Urinary bladder (tissue), 4 donors: ENCODE measurements around the gene TREML2. TPM values are rescaled to one million over a fixed set of nuclear protein-coding genes. Genes with fewer than 3 reads are reported as not detected.

ENCODE experiments used
- DNase-seq: peaks from one replicate; pipeline ENCODE4 v3.0.0-alpha.2; 2015; ENCODE audit errors: extremely low spot score
- H3K27ac ChIP-seq: one replicate; pipeline ENCODE4 v1.5.1; 2013; ENCODE audit warnings: low read depth, mild to moderate bottlenecking, moderate library complexity
- H3K36me3 ChIP-seq: one replicate; pipeline ENCODE4 v1.6.1; 2013; ENCODE audit warnings: mild to moderate bottlenecking, moderate library complexity; ENCODE audit not compliant: insufficient read depth
- H3K4me1 ChIP-seq: one replicate; pipeline ENCODE4 v1.6.1; 2013; ENCODE audit warnings: mild to moderate bottlenecking, moderate library complexity; ENCODE audit not compliant: insufficient read depth
- H3K4me3 ChIP-seq: one replicate; pipeline ENCODE4 v1.5.1; 2013; ENCODE audit warnings: low read depth, low read length
- WGBS: extraction: QIAGEN DNeasy Blood & Tissue Kit; methylation state at CpG from one replicate; pipeline ENCODE4 v1.1.7; 2013; 5-methylcytosine and 5-hydroxymethylcytosine counted together
- polyA plus RNA-seq: library from polyadenylated mRNA; stranded (reverse); fragments of 200-250 nt; gene quantifications from one replicate; pipeline ENCODE4 v1.2.3, GENCODE V29; 2013
- total RNA-seq: library from RNA; depleted of rRNA; stranded (reverse); fragments of >200 nt; gene quantifications from one replicate; pipeline ENCODE4 v1.2.3, GENCODE V29; 2014
- donor health status: healthy with polysubstance abuse.
- donor health status: healthy.

Gene TREML2
- total and polyA plus RNA-seq, 2 donors = 0.10 to 0.11 TPM

DNA sequence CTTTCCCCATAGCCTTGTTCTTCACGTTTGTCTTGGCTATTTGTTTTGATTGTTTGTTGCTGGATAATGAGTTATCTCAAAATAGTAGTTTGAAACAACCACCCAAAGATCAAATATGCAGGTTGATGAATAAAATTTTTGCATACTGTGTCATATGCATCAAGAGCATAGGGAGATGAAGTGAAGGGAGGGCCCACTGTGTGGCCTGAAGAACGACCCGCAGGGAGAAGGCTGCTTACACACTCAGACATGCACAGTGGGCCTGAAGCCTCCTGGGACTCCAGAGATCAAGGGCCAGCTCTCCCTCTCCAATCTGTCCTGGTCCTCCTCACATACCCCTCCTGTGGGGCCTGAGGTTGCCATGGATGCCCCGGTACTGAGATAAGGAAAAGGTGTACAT is 21.8 kb downstream of the TREML2 start:
- no peaks in the 10 kb centered on the region for H3K4me1 ChIP-seq
- WGBS = 60% methylated on average over 4 of the region's 4 CpGs
- no peak overlapping the region for H3K4me3 ChIP-seq
- DNase-seq = no peak
- no peaks in the 10 kb centered on the region for H3K36me3 ChIP-seq
- H3K27ac ChIP-seq = no peak overlapping the region

DNA sequence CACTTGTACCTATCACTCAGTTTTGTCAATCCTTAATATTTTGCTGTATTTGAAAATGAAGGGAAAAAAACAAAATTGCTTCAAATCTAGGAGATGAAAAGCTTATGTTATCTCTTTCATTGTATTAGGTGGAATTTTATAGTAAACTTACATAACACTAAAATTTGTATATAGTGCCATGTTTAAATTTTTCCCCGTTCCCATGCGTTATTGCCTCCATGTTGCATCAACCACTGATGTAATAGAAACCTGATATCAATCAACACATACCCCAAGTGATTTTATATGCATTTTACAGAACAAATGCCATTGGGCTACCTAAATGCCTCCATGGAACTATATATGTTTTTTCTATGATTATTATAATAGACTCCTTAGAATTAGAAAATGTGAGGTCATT is 23.3 kb downstream of the TREML2 start:
- no peaks in the 10 kb centered on the region for H3K36me3 ChIP-seq
- no peak for DNase-seq
- 74% methylated on average over 2 of the region's 2 CpGs for WGBS

DNA sequence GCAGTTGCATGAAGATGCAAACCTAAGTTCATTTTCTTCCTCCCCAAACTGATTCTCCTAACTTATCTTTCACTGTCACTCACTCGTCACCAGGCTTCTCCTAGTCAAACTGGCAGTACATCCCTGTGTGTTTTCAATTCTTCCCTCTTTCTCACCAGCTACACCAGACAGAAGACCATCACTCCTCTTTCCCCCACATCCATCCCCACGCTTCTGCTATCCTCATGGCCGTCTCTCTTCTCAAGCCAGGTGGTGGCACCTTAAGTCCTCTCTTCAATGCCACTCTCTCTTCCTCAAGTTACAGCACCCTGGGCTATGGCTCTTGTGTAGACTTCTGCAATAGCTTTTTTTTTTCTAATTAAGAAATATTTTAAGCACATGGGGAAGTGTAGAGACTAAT is 23.7 kb downstream of the TREML2 start:
- DNase-seq = no peak
- Histone ChIP-seq H3K4me3 (no peak overlapping the region), H3K4me1 (no peaks in the 10 kb centered on the region), H3K36me3 (no peaks in the 10 kb centered on the region), H3K27ac (no peak overlapping the region)
- WGBS = 78% methylated on average over 3 of the region's 3 CpGs

More for the DNA sequence above, 23.3 kb downstream of the TREML2 start:
- Histone ChIP-seq H3K4me1 (no peaks in the 10 kb centered on the region), H3K27ac (no peak overlapping the region), H3K4me3 (no peak overlapping the region)

DNA sequence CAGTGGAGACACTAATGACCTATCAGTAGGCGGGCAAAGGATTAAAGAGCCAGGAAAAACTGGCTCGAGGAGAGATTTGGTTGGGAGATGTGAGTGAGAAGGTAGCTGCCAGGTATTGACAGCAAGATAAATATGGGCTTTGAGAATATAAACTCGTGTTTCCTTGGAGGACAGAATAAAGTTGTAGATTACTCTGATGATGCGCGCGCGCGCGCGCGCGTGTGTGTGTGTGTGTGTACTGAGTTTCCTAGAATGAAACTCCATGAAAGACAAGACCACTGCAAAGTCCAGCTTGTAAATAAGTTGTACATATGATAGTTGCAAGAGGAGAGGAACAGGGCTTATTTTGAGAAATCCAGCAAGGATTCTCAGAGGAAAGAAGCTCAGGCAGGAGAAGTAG is 24.8 kb downstream of the TREML2 start:
- Histone ChIP-seq H3K4me3 (no peak overlapping the region), H3K27ac (no peak overlapping the region), H3K36me3 (no peaks in the 10 kb centered on the region), H3K4me1 (no peaks in the 10 kb centered on the region)
- WGBS = 82% methylated on average over 12 of the region's 12 CpGs
- DNase-seq = no peak

DNA sequence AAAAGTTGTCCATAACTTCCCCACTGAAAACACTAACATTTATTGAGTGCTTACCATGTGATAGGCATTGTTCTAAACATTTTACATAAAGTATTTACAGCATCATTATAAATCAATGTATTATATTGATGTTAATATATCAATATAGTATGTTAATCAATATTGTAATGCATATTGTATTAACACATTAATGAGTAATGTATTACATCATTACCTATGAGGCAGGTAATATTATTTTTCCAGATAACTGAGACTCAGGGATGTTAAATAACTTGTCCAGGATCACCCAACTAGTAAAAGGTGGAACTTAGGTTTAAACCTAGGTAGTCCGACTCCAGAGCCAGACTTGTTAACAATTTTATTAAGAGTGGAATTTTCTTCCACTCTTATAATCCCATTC is 25.9 kb downstream of the TREML2 start:
- Histone ChIP-seq H3K27ac (no peak overlapping the region), H3K4me3 (no peak overlapping the region), H3K36me3 (no peaks in the 10 kb centered on the region), H3K4me1 (no peaks in the 10 kb centered on the region)
- WGBS = 82% methylated on average over 1 of the region's 1 CpG
- no peak for DNase-seq

DNA sequence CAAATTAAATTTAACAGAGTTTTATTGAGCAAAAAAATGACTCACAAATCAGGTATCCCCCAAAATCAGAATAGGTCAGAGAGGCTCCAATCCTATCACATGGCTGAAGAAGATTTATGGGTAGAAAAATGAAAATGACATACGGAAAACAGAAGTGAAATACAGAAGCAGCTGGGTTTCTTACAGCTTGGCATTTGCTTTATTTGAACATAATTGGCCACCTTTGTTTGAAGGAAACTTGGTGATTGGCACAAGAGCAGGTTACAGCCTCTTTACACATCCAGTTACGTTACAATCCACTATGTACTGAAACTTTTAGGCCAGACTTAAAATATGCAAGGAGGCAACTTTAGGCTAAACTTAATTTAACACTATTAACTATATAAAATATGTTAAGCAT is 26.3 kb downstream of the TREML2 start:
- H3K27ac ChIP-seq = no peak overlapping the region
- DNase-seq = no peak
- H3K36me3 ChIP-seq = no peaks in the 10 kb centered on the region
- H3K4me1 ChIP-seq = no peaks in the 10 kb centered on the region
- no peak overlapping the region for H3K4me3 ChIP-seq
- 81% methylated on average over 2 of the region's 2 CpGs for WGBS

DNA sequence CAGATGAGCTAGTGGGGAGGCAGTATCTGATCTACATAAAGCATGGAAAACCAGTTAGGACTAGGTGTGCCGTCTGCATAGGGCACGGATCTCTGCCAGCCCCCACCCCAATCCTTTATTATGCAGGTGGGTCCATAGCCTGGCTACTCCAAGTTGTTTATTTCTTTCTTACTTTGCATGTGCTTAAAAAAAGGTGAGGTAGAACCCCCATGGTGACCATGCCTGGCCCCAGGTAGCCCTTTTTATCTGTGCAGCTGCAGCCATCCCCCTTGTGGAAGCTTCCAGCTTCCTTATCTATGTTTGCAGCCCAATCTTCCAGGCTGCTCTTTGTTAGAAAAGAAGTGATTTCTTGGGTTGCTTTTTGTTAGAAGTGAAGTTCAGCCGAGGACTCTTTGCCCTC is 29.0 kb downstream of the TREML2 start:
- no peak for DNase-seq
- no peaks in the 10 kb centered on the region for H3K4me1 ChIP-seq
- H3K4me3 ChIP-seq = no peak overlapping the region
- H3K27ac ChIP-seq = no peak overlapping the region
- WGBS = 32% methylated on average over 3 of the region's 3 CpGs
- H3K36me3 ChIP-seq = no peaks in the 10 kb centered on the region

DNA sequence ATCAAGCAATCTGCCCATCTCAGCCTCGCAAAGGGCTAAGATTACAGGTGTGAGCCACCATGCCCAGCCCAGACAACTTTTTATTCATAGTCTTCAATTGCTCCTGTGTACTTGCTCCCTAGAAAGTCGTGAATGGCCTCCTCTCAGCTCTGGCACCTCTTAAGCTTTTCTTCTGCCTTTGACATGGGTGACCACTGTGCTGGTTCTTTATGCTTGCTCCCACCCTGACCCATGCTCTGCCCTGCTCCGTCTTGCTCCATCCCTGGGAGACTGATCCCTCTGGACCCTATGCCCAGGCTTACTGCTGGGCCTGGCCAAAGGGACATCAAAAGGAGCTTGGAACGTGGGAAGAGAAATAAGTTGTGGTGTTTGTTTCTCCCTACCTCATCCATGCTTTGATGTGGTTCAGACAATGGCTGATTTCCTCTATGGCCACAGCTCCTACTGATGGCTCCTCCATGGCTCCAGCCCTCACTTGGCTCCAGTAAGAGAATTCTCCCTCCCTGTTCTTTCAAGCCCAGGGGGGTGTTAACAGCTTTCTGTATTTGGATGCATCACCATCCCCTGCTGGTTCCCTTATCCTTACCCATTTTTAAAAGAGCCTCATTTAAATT is 30.3 kb downstream of the TREML2 start:
- DNase-seq = no peak
- no peak overlapping the region for H3K27ac ChIP-seq
- 64% methylated on average over 4 of the region's 4 CpGs for WGBS
- no peak overlapping the region for H3K4me3 ChIP-seq
- H3K36me3 ChIP-seq = no peaks in the 10 kb centered on the region
- H3K4me1 ChIP-seq = no peaks in the 10 kb centered on the region

DNA sequence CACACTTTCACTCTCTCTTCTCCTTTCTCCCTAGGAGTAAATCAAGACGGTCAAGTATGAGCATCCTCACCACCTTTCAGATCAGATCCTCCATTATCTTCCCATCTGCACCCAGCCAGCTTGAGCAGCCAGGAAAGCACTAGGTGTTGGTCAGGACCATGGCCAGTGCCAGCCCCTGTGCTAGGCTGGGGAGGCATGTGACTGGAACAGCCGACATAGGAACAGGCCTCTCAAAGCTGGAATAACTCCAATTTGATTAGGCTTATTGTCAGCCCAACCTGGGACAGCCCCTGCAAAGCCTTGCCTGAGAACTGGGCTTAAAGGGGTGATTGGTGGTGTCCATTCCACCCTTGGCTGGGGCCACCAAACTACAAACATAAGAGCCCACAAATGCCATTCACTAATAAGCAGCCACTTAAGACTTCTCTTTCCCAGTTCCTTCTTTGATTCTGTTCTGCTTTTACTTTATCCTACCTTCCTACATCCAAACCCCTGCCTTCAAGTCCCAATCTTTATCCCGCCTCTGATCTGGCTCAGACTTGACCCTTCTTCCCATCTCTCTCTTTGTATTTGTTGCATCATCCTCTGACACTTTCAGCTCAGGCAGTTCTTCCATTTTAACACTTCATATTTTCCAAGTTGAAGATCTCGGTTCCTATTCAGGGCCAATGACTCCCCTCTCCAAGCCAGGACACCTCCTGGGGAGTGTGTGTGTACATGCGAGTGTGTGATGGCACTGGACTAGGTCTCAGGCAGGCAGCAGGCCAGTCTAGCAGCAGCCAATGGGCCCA is 33.6 kb downstream of the TREML2 start:
- WGBS = 68% methylated on average over 5 of the region's 5 CpGs
- no peaks in the 10 kb centered on the region for H3K36me3 ChIP-seq
- no peak for DNase-seq
- no peaks in the 10 kb centered on the region for H3K4me1 ChIP-seq
- H3K4me3 ChIP-seq = no peak overlapping the region
- no peak overlapping the region for H3K27ac ChIP-seq

DNA sequence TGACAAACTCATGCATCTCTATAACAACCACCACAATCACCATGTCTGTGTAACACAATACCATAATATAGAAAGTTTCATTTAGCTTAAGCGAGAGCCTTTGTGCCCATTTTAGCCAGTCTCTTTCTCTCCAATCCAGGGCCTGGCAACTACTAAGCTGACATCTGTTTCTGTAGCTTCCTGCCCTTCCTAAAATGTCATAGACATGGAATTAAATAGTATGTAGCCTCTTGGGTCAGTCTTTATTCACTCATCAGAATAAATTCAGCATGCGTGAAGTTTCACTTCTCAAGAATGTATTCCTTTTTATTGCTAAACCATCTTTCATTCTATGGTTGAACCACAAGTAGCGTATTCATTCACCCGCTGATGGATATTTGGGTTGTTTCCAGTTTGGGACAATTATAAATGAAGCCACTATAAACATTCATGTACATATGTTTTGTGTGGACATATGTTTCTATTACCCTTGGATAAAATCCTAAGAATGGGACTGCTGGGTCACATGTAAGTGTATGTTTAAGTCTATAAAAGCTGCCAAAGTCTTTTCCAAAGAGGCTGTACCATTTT is 36.3 kb downstream of the TREML2 start:
- no peaks in the 10 kb centered on the region for H3K4me1 ChIP-seq
- DNase-seq = no peak
- H3K27ac ChIP-seq = no peak overlapping the region
- WGBS = 84% methylated on average over 4 of the region's 4 CpGs
- no peak overlapping the region for H3K4me3 ChIP-seq
- H3K36me3 ChIP-seq = no peaks in the 10 kb centered on the region

DNA sequence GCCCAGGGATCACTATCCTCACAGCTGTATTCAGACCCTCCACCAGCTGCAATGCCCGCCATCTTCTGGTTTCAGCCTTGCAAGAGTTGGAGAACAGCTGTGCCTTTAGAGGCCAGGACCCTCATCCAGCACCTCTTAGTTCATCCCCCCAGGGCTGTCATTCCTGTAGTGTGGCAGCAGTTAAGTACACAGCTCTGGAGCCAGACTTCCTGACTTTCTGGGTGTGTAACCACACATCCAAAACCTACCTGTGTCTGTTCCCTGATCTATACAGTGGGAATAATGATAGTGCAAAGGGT is 37.6 kb downstream of the TREML2 start:
- DNase-seq = no peak
- 95% methylated on average over 1 of the region's 1 CpG for WGBS
- Histone ChIP-seq H3K36me3 (no peaks in the 10 kb centered on the region), H3K4me3 (no peak overlapping the region), H3K4me1 (no peaks in the 10 kb centered on the region), H3K27ac (no peak overlapping the region)

DNA sequence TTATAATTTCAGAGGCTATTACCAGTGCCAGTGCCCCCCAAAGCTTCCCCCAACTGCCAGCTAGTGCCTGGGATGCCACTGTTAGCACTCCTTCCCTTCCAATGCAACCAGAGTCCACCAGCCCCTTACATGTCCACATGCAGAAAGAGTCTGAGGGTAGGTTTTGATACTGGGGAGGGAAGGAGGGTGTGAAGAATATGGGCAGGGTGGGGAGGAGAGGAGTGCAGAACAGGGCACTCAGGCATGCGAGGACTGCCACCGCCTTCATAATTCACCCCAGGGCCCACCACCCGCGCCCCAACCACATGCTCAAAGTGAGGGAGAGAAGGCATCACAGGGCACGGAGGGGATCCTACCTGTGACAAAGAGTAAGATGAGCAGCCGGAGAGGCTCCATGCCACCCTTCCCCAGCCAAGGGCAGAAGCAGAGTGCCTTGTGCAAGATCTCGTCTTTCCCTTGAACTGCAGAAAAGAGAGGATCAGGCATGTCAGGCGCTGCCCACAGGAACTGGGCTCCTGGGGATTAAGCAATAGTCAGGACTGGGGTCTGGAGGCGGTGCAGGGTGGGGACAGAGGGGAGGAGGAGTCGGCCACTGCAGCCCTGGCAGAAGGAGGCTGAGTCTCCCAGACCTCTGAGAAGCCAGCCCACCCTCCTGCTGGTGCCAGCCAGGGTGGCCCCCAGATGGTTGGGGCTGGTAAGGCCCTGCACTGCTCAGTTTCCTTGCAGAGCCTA is 38.1 kb downstream of the TREML2 start, which contains the start of gene TREM2:
Gene TREM2 (minus strand): TSS at position 430 of the 732 bp plus-strand sequence. CDS start 34 bp downstream, at position 396.
- WGBS = 71% methylated on average over 10 of the region's 10 CpGs

DNA sequence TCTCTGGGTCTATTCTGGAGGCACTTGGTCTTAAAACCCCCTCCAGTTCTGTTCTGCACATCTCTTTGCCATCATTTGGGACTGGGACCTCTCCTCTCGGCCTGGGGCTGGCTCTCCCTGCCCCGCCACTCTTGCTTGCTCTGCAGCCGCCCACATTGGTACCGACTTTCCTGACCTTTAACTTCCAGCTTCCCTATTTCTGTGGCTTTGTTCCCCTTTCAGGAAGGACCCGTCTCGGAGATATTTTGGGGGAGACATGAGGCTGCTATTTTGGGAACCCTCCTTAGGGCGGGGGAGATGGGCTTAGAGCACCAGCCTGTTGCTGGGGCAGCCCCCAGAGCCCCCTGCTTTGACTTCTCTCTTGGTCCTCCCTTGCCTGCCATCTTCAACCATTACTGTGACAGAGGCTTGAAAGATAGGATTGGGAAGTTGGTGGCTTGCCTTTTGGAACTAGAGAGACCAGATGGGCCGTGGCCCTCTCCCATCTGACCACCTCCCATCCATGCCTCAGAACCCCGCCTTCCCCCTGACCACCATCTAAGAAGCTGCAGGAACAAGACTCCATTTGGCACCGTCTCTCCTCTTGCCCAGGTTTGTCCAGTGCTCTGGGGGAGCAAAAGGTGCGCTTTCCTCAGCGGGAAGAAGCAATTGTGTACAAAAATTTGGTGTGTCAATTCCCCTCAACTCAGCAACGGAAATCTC is 38.9 kb downstream of the TREML2 start:
- Histone ChIP-seq H3K4me1 (no peaks in the 10 kb centered on the region), H3K36me3 (no peaks in the 10 kb centered on the region), H3K4me3 (no peak overlapping the region), H3K27ac (no peak overlapping the region)
- DNase-seq = no peak
- WGBS = 73% methylated on average over 13 of the region's 13 CpGs

More for the DNA sequence above, 38.1 kb downstream of the TREML2 start, which contains the start of gene TREM2:
- Histone ChIP-seq H3K4me3 (no peak within 1 kb of the TSS), H3K4me1 (no peaks in the 10 kb centered on the region), H3K27ac (no peak within 1 kb of the TSS), H3K36me3 (no peaks in the 10 kb centered on the region)
- DNase-seq = no peak
